HepG2 (cell line): ENCODE measurements around the gene HOXC9. TPM values are rescaled to one million over a fixed set of nuclear protein-coding genes. Genes with fewer than 3 reads are reported as not detected.
A peak's percentile ranks its signal among the peaks of the same experiment; 100 is the strongest.

Experiments
- ATAC-seq: fragments of 200-7000 bp; cut with Tn5 transposase; 3 replicates; pipeline ENCODE4 v1.9.1; 2020; ENCODE audit warnings: mild to moderate bottlenecking, moderate library complexity
- BruUV-seq: library from RNA; stranded (reverse); fragments of 400-500 nt; replicated peaks from 2 replicates; lab custom pipeline; 2021; lab: Mats Ljungman, UMichigan
- CTCF ChIA-PET: fragments of 300-600 bp; formaldehyde crosslinking; extraction: SDS; loops from one replicate; lab custom pipeline; 2021; ENCODE audit warnings: low total read pairs, inconsistent platforms, low intra/inter-chr PET ratio; lab: Yijun Ruan, JAX
- POLR2A ChIA-PET: fragments of 350-600 bp; sonication (Branson Sonifier 250); formaldehyde crosslinking; loops from one replicate; lab custom pipeline; 2020; ENCODE audit warnings: antibody characterized with exemption, inconsistent platforms; lab: Yijun Ruan, JAX
- DNase-seq: peaks from one replicate; pipeline ENCODE4 v3.0.0-alpha.2; 2015; ENCODE audit warnings: low spot score
- FAIRE-seq: peaks from 3 replicates; lab custom pipeline; 2011; peaks lifted over from hg19 to GRCh38; lab: Jason Lieb, UNC
- H2AFZ ChIP-seq: one replicate; pipeline ENCODE4 v1.6.1; 2011; ENCODE audit warnings: low read length, inconsistent platforms
- H3K27ac ChIP-seq: fragments of 300-600 bp; 3 replicates; pipeline ENCODE4 v1.8.0; 2011; ENCODE audit warnings: mixed run types, mild to moderate bottlenecking, mixed read lengths, low read length, inconsistent platforms; ENCODE audit not compliant: insufficient read depth; ENCODE audit errors: extremely low read length
- H3K27me3 ChIP-seq, 2 experiments: fragments of 200-600 bp in 1 of 2; 2 replicates in 1 of 2; 3 replicates in 1 of 2; pipeline versions ENCODE4 v1.6.0 to v1.8.0; 2011; ENCODE audit warnings: low read length in 2 of 2, mild to moderate bottlenecking in 2 of 2, moderate library complexity in 2 of 2, inconsistent platforms in 1 of 2; ENCODE audit not compliant: insufficient read depth in 2 of 2, control insufficient read depth in 1 of 2
- H3K36me3 ChIP-seq, 2 experiments: fragments of 200-600 bp in 1 of 2; replicated peaks in 1 of 2; 2 replicates in 1 of 2; 3 replicates in 1 of 2; pipeline versions ENCODE4 v1.5.1 to v1.8.0; 2011; ENCODE audit warnings: low read length in 2 of 2, inconsistent platforms in 1 of 2; ENCODE audit not compliant: insufficient read depth in 2 of 2, control insufficient read depth in 1 of 2
- H3K4me1 ChIP-seq: 2 replicates; pipeline ENCODE4 v1.5.1; 2012; ENCODE audit warnings: low read length, inconsistent platforms; ENCODE audit not compliant: insufficient read depth
- H3K4me2 ChIP-seq: 2 replicates; pipeline ENCODE4 v1.6.0; 2011; ENCODE audit warnings: low read depth, low read length, inconsistent platforms
- H3K4me3 ChIP-seq, 3 experiments: fragments of 200-600 bp in 1 of 3; sonication (generic), shearing (Covaris generic) in 1 of 3; replicated peaks in 1 of 3; 2 replicates each; pipeline ENCODE4 v1.5.1; 2011 to 2016; ENCODE audit warnings: low read length in 3 of 3, inconsistent platforms in 2 of 3, low read depth in 2 of 3, mild to moderate bottlenecking in 2 of 3, control low read depth in 1 of 3, mixed read lengths in 1 of 3; ENCODE audit not compliant: insufficient read depth in 1 of 3
- H3K79me2 ChIP-seq: one replicate; pipeline ENCODE4 v1.6.1; 2011; ENCODE audit warnings: low read length, inconsistent platforms; ENCODE audit not compliant: insufficient read depth
- H3K9ac ChIP-seq: 2 replicates; pipeline ENCODE4 v1.6.0; 2011; ENCODE audit warnings: mild to moderate bottlenecking, low read depth, low read length, inconsistent platforms; ENCODE audit not compliant: insufficient read depth
- H3K9me3 ChIP-seq: 2 replicates; pipeline ENCODE4 v1.5.1; 2012; ENCODE audit warnings: mild to moderate bottlenecking, low read length
- H4K20me1 ChIP-seq: 2 replicates; pipeline ENCODE4 v1.6.0; 2011; ENCODE audit warnings: inconsistent platforms, mild to moderate bottlenecking, low read length, moderate library complexity; ENCODE audit not compliant: insufficient read depth
- ARID5B ChIP-seq: IDR thresholded peaks from 2 replicates; pipeline ENCODE4 v1.4.0; 2020; ENCODE audit warnings: mild to moderate bottlenecking, missing genetic modification reagents
- EZH2 ChIP-seq: conservative IDR thresholded peaks from 2 replicates; pipeline ENCODE4 v1.6.1; 2012; ENCODE audit warnings: mild to moderate bottlenecking, low read depth, low read length, moderate library complexity
- HNRNPLL ChIP-seq: fragments of 200-400 bp; formaldehyde crosslinking; IDR thresholded peaks from 2 replicates; pipeline ENCODE4 v1.6.1; 2017; ENCODE audit warnings: mild to moderate bottlenecking, low read depth, low read length; ENCODE audit not compliant: poor library complexity, severe bottlenecking
- STAG1 ChIP-seq: sonication (generic); formaldehyde crosslinking; IDR thresholded peaks from 2 replicates; pipeline ENCODE4 v1.4.0; 2020; ENCODE audit warnings: missing genetic modification reagents
- WGBS: methylation state at CpG from one replicate; pipeline ENCODE4 v1.1.6; 2017; ENCODE audit warnings: low lambda C conversion rate; 5-methylcytosine and 5-hydroxymethylcytosine counted together
- in situ Hi-C: cut with HindIII; loops from 2 replicates; pipeline ENCODE4 v1.10.0; 2017; ENCODE audit warnings: low pct_unique_long_range_greater_than_20kb; ENCODE audit not compliant: extremely low pct_ligation_motif_present
- intact Hi-C: fragments of 100-400 bp; cut with micrococcal nuclease; formaldehyde crosslinking; loops from one replicate; pipeline ENCODE4 v1.10.0; 2022; ENCODE audit not compliant: unreplicated experiment
- polyA plus RNA-seq, 8 experiments: library from polyadenylated mRNA; depleted of rRNA in 3 of 8; stranded (reverse) in 7 of 8; unstranded in 1 of 8; fragments of >200 nt; fragmentation: Illumina TruSeq in 4 of 8; extraction: Trizol in 4 of 8; gene quantifications; 2 replicates each; pipeline versions ENCODE4 v1.2.1 to v1.2.3, GENCODE V29; 2011 to 2016; ENCODE audit warnings: low read depth in 4 of 8, missing spikeins in 1 of 8, mixed read lengths in 1 of 8; ENCODE audit not compliant: insufficient read depth in 1 of 8
- total RNA-seq, 5 experiments: library from RNA; depleted of rRNA; stranded (reverse); fragments of >200 nt; fragmentation: Illumina TruSeq; extraction: Trizol; gene quantifications; 2 replicates each; pipeline ENCODE4 v1.2.3, GENCODE V29; 2016; ENCODE audit warnings: low read depth in 1 of 5
- TF ChIP-seq, protein P1 (sequence below): IDR thresholded peaks from 2 replicates; pipeline ENCODE4 v1.6.1; 2016; ENCODE audit warnings: low read depth, borderline replicate concordance
- TF ChIP-seq, protein P2 (sequence below): sonication (generic); formaldehyde crosslinking; IDR thresholded peaks from 2 replicates; pipeline ENCODE4 v1.4.0; 2020; ENCODE audit warnings: missing genetic modification reagents
- TF ChIP-seq, protein P3 (sequence below): sonication (generic); formaldehyde crosslinking; IDR thresholded peaks from 2 replicates; pipeline ENCODE4 v1.4.0; 2020; ENCODE audit warnings: missing genetic modification reagents, mild to moderate bottlenecking, borderline replicate concordance

The HOXC9 gene
- total and polyA plus RNA-seq, 2 of the 13 experiments (the other 11 are each of a cell fraction or from before 2014, with no cell fraction given) = 0.11 to 1.1 TPM

DNA sequence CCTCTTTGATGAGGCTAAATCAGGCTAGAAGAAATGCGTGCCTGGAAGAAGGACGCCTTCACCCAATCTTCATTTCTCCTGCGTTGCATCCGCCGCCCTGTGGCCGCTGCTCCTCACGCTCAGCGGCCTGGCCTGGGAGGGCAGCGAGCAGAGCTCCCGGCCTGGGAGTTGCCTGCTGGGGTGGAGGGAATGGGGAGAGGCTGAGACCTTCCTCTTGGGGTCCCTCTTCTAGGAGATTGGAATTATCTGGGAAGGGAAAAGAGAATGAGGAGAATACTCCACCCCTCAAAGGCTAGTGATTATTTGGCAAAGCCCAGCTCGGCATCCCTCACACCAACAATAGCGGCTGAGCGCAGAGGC, 47.6 kb upstream of the HOXC9 start:
- H3K27ac ChIP-seq = no peak overlapping the region
- CTCF ChIA-PET = no interaction called here
- TF ChIP-seq, protein P1, sequence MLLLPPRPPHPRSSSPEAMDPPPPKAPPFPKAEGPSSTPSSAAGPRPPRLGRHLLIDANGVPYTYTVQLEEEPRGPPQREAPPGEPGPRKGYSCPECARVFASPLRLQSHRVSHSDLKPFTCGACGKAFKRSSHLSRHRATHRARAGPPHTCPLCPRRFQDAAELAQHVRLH (CRISPR knock-in tag) = no peak
- TF ChIP-seq STAG1 (CRISPR knock-in tag) = peak; percentile 8; the same call in 1 of the 2 replicates
- TF ChIP-seq, protein P2, sequence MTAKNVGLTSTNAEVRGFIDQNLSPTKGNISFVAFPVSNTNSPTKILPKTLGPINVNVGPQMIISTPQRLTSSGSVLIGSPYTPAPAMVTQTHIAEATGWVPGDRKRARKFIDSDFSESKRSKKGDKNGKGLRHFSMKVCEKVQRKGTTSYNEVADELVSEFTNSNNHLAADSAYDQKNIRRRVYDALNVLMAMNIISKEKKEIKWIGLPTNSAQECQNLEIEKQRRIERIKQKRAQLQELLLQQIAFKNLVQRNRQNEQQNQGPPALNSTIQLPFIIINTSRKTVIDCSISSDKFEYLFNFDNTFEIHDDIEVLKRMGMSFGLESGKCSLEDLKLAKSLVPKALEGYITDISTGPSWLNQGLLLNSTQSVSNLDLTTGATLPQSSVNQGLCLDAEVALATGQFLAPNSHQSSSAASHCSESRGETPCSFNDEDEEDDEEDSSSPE (CRISPR knock-in tag) = no peak
- TF ChIP-seq HNRNPLL = peak; percentile 1
- TF ChIP-seq, all 625 proteins: peak for 2
- FAIRE-seq = no peak
- H3K9me3 ChIP-seq = no peaks in the 10 kb centered on the region
- peaks cover 5% of the 10 kb centered on the region; the same call in 1 of the 2 replicates for H4K20me1 ChIP-seq
- in situ Hi-C loops (no loop called here), intact Hi-C loops (no loop called here)
- no peak for DNase-seq
- POLR2A ChIA-PET = no interaction called here
- no peak overlapping the region for H2AFZ ChIP-seq
- H3K79me2 ChIP-seq = no peaks in the 10 kb centered on the region
- peak; percentile 55 for ATAC-seq
- H3K4me3 ChIP-seq = no peak overlapping the region
- H3K9ac ChIP-seq = no peak overlapping the region
- no peak overlapping the region for H3K4me2 ChIP-seq
- WGBS = 50% methylated on average over 3 of the region's 13 CpGs
- no TSS peak for BruUV-seq
- peaks cover 27% of the 10 kb centered on the region for H3K4me1 ChIP-seq
- H3K27me3 ChIP-seq = peaks cover 23 to 90% of the 10 kb centered on the region in 2 experiments
- H3K36me3 ChIP-seq = no peaks in the 10 kb centered on the region

DNA sequence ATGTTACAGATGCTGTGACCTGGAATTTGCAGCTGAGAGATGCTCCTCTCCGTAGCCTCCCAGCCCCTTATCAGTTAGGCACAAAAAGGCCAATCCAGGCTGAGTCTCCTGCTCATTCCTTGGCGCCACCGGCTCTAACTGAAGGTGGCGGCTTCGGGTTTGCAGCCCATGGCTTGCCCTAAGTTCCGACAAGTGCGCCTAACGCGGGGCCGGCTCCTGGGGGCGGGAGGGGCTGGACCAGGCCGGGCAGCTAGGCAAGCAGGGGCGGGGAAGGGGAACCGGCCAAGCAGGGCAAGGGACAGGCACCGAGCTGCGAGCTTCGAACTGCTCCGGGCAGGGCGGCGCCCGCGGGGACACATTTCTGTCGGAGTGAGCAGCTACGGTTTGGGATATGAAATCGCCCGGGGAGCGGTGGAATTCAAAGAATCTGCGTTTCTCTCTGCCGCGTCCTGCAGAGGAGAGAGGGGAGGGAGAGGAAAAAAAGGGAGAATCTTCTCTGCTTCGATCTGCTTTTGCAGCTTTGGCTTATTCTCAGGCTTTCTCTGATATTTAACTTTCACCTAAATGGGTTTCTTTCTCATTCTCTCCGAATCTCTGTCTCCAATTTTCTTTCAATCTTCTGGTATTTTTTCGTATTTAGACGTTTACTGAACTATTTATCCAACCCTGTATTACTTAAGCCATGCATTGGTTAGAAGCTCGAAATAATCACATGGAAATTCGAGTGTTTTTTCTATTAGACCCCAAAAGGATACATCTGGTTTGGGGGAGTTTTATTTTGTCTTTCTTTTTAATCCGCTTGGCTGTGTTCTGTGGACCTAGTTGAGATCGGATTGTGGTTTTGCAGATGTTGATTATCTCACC, 46.9 kb upstream of the HOXC9 start:
- peaks cover 27% of the 10 kb centered on the region for H3K4me1 ChIP-seq
- H4K20me1 ChIP-seq = peaks cover 5% of the 10 kb centered on the region; the same call in 1 of the 2 replicates
- H3K4me2 ChIP-seq = no peak overlapping the region
- in situ Hi-C loops = no loop called here
- H3K27me3 ChIP-seq = peaks cover 23 to 92% of the 10 kb centered on the region in 2 experiments
- no TSS peak for BruUV-seq
- no peaks in the 10 kb centered on the region for H3K36me3 ChIP-seq
- DNase-seq (peak; percentile 23), ATAC-seq (peak; percentile 23; the same call in 2 of the 3 replicates), FAIRE-seq (no peak)
- 23% methylated on average over 13 of the region's 38 CpGs for WGBS
- H3K9me3 ChIP-seq = no peaks in the 10 kb centered on the region
- no peak overlapping the region for H2AFZ ChIP-seq
- CTCF ChIA-PET = no interaction called here
- intact Hi-C loops = no loop called here
- no peak overlapping the region for H3K27ac ChIP-seq
- no peak overlapping the region for H3K9ac ChIP-seq
- no peak overlapping the region for H3K4me3 ChIP-seq
- POLR2A ChIA-PET = no interaction called here
- no peaks in the 10 kb centered on the region for H3K79me2 ChIP-seq
- peak; percentile 81; the same call in 1 of the 2 replicates for TF ChIP-seq EZH2
- no peak for TF ChIP-seq ARID5B (CRISPR knock-in tag)
- TF ChIP-seq, protein P3, sequence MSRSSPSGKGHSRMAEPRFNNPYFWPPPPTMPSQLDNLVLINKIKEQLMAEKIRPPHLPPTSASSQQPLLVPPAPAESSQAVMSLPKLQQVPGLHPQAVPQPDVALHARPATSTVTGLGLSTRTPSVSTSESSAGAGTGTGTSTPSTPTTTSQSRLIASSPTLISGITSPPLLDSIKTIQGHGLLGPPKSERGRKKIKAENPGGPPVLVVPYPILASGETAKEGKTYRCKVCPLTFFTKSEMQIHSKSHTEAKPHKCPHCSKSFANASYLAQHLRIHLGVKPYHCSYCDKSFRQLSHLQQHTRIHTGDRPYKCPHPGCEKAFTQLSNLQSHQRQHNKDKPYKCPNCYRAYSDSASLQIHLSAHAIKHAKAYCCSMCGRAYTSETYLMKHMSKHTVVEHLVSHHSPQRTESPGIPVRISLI (CRISPR knock-in tag) = no peak
